ENCODE results near the gene WDR77.

WDR77 gene

DNA sequence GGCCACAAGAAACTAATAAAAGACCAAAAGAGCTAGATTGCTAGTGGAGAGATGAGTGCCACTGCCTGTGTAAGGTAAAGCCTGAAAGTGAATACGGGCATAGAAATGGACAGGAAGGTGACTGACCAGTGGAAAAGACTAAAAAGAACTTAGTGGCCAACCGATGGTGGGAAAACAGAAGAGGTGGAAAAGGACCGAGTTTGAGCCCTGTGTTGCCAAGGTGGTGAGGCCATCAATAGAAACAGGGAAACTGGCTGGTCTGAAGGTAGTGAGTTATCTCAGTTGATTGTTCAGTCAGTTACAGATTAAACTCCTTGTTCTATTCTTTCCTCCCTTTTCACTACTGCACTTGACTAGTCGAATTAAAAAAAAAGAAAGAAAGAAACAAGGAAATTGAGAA lies 2.5 kb downstream of the WDR77 start:
- in situ Hi-C loops (cut with HindIII; ENCODE audit: low pct_unique_long_range_greater_than_20kb, low sequenced_read_pairs): no loop called here
- TF ChIP-seq JUND (IDR thresholded peaks at IDR 0.05; ENCODE audit: low read depth): no peak
- no peak for DNase-seq (ENCODE audit: low read depth in 1 of 2, low spot score in 1 of 2)

DNA sequence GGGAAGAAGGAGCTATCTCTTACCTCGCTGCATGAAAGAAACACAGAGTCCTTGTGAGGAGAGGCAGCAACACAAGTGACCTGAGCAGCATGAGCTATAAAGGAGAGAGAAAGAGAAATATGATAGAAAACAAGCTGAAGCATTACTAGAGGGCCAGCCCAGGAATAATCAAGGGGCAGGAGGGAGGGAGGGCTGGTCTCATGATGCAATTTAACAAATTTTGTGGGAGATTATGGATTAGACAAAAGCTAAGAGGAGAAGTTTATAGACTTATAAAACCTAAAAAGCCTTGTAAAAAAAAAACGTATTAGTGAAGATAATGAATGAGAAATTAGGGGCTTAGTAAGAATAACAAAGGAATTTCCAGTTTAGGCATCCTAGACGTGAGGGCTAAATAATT lies 5.0 kb downstream of the WDR77 start:
- no peak for DNase-seq (ENCODE audit: low read depth in 1 of 2, low spot score in 1 of 2)
- in situ Hi-C loops (cut with HindIII; ENCODE audit: low pct_unique_long_range_greater_than_20kb, low sequenced_read_pairs): no loop called here
- no peak for TF ChIP-seq JUND (IDR thresholded peaks at IDR 0.05; ENCODE audit: low read depth)

DNA sequence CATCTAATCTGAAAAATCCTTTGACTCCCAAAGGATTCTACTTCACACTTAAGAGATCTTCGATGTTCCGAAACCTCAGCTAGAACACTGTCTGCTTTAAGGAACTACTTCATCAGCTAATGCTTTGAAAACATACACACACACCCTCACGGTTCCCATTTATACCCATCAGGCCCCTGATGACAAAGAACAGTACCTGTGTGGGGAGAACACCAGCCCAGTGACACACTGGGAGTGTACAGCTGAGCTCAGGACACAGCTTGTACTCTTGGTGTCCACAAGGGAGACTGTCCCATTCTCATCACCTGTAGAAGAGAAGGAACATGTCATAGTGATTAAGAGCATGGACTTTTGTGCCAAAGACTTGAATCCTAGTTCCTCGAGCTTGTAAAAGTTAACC lies 6.6 kb downstream of the WDR77 start:
- TF ChIP-seq JUND (IDR thresholded peaks at IDR 0.05; ENCODE audit: low read depth): no peak
- DNase-seq (ENCODE audit: low read depth in 1 of 2, low spot score in 1 of 2): no peak
- in situ Hi-C loops (cut with HindIII; ENCODE audit: low pct_unique_long_range_greater_than_20kb, low sequenced_read_pairs): no loop called here

DNA sequence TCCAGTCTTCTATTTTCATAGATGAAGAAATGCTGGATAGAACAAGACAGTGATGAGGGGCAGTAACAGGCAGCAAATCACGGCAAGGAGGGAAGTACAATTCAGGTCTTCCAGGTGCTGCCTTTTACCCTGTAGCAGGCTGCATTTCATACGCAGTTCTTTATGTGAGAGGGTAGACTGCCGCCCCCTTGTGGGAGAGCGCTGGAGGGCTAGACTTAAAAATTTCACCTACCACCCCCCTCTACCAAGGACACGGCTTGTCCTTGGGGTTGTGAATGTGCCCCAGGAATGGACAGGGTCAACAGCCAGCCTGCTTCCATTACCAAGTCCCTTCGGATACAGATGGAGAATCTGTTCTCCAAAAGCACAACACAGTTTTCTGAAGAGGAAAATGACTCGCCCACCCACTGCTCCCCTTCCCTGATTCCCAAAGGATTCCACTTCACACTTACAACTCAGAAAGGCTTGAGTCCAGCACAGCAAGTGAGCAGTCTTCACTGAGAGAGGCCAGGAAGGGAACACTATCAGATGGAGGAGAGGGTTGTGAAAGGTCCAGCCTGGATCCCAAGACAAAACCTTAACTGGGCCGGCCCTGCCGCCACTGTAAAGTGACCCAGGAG lies 7.4 kb downstream of the WDR77 start:
- no peak for TF ChIP-seq JUND (IDR thresholded peaks at IDR 0.05; ENCODE audit: low read depth)
- DNase-seq (ENCODE audit: low read depth in 1 of 2, low spot score in 1 of 2): peak in 1 of 2 experiments; percentile 44
- in situ Hi-C loops (cut with HindIII; ENCODE audit: low pct_unique_long_range_greater_than_20kb, low sequenced_read_pairs): no loop called here

DNA sequence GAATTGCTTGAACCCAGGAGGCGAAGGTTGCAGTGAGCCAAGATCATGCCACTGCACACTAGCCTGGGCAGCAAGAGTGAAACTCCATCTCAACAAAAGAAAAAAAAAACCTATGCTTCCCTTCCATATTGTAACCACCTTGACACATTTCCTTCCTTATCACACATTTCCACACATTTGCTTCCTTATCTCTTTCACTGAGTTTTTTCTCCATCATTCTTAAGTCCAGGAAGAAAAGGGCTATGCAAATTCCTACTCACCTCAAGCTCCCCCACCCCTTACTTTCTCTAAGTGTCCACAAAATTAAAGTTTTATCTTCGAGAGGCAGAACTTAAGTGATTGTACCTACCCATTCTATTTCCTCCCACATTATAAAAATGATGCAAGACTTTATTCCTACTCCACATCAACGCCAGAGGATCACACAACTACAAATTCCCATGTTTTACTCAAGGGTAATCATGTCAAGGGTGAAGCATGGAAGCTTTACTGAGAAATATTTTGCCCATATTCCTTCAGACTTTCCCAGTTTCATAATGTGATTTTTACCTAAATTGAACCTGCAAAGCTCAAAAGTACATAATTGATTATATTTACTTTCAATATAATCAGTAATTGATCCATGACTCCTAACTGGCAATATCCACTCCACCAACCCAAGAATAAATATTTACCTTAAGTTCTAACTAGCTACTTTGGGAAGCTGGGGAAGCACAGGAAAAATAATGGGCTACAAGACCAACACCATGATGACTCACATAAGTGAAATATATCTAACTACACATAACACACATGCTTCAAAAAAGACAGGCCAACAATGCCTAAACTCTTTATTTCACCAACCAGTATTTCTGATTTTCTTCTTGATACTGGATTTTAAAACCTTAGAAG lies 9.3 kb downstream of the WDR77 start:
- in situ Hi-C loops (cut with HindIII; ENCODE audit: low pct_unique_long_range_greater_than_20kb, low sequenced_read_pairs): no loop called here

DNA sequence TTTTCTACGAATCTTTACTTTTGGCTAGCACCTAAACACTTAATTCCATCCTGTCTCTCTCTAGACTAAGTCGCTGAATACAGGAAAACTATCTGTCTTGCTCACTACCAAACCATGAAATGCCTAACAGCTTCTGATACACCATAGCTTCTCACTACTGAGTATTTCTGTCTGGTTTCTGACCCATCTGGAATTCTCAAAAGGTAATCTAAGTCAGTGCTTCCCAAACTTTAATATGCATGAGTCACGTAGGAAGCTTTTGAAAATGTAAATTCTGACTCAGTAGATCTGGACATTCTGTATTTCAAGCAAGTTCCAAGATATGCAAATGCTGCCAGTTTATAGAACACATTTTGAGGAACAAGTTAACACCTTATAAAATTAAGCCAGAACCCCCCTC lies 12.3 kb downstream of the WDR77 start:
- in situ Hi-C loops (cut with HindIII; ENCODE audit: low pct_unique_long_range_greater_than_20kb, low sequenced_read_pairs): no loop called here
- DNase-seq (ENCODE audit: low read depth in 1 of 2, low spot score in 1 of 2): no peak
- TF ChIP-seq JUND (IDR thresholded peaks at IDR 0.05; ENCODE audit: low read depth): no peak

More for the DNA sequence above, 9.3 kb downstream of the WDR77 start:
- no peak for DNase-seq (ENCODE audit: low read depth in 1 of 2, low spot score in 1 of 2)
- no peak for TF ChIP-seq JUND (IDR thresholded peaks at IDR 0.05; ENCODE audit: low read depth)

DNA sequence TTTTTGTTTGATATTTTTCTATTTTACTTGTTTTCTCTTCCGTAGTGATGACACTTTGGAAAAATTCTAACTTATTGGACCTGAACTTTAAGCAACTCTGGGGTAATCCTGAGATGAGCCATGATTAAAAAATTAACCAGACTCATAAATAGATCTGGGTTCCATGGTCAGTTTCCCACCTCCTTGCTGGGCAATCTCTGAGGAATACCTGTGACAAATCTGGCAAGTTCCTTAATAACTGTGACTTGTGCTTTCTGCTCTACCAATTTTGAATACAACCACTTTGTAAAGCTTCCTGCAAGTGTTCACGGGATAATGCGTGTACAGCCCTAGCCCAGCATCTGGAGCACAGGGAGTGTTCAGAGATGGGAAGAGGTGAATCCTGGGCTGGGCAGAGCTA lies 24.8 kb downstream of the WDR77 start:
- in situ Hi-C loops (cut with HindIII; ENCODE audit: low pct_unique_long_range_greater_than_20kb, low sequenced_read_pairs): no loop called here

DNA sequence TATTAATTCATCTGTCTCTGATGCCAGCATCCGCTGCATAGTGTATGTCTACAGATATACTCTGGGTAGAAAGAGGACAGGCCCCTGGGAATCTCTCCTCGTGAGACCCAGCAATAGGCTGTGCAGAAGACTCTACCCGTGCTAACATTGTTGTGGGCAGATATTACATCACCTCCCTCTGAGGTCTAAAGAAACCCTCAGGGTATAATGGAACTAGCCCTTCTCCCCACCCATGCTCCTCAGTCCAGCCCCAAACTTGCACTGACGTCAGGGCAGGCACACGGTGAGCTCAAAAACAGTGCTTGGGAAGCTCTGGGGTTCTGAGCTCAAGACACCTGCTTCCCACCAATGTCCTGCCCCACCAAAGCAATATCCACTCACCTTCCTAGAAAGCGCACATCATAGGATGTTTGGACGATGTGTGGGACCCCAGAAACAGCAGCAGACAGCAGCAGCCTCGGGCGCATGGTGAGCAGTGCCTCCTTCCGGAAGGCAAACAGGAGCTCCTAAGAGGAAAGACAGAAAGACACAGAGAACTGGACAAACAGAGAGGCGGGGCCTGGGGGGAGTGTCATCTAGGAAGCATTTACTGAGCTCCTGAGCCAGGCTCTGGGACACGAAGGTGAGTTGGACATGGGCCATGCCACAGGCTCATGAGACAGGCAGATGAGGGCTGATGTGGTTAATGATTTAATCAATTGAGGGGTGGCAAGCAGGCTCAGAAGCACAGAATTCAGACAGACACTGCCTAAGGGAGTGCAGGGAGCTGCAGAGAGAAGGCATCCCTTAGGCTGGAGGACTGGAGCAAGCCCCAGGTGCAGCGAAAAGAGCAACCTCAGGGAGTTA lies 26.3 kb downstream of the WDR77 start:
- TF ChIP-seq JUND (IDR thresholded peaks at IDR 0.05; ENCODE audit: low read depth): no peak
- in situ Hi-C loops (cut with HindIII; ENCODE audit: low pct_unique_long_range_greater_than_20kb, low sequenced_read_pairs): no loop called here
- peak in 1 of 2 experiments; percentile 68 for DNase-seq (ENCODE audit: low read depth in 1 of 2, low spot score in 1 of 2)

More for the DNA sequence above, 24.8 kb downstream of the WDR77 start:
- TF ChIP-seq JUND (IDR thresholded peaks at IDR 0.05; ENCODE audit: low read depth): no peak
- no peak for DNase-seq (ENCODE audit: low read depth in 1 of 2, low spot score in 1 of 2)

DNA sequence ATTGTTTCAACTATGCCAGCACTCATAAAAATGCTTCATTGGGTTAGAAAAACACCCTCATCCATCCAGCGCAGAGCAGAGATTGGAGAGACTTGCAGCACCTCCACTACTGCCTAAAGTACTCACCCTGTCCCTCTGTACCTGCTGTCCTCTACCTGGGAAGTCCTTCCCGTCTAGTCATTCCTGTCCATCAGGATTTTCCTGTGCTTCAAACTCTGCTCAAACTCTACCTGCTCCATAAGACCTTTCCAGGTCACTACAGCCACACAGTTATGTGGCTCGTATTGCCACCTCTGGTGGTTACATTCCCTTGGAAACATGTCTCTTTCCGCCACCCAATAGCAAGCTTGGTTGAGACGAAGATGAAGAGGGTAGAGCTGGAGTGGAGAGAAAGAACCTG lies 28.7 kb downstream of the WDR77 start:
- peak in 1 of 2 experiments; percentile 81 for DNase-seq (ENCODE audit: low read depth in 1 of 2, low spot score in 1 of 2)
- in situ Hi-C loops (cut with HindIII; ENCODE audit: low pct_unique_long_range_greater_than_20kb, low sequenced_read_pairs): no loop called here
- TF ChIP-seq JUND (IDR thresholded peaks at IDR 0.05; ENCODE audit: low read depth): no peak

DNA sequence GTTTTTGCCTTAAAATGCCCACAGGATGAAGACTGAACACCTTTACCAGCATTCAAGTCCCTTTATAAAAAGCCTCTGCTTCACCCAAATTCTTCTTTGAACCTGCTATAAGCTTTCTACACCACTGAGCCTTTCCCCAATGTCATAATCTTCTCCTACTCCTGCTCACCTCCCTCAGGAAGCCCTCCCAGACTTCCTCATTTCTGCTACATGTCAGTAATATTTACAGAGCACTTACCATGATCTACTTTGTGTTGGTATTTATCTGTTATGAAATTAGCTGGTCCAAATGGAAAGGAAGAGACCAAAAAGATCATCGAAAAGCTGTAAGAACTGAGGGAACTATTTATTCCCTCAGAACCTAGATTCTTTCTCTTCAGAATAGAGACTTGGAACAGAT lies 30.0 kb downstream of the WDR77 start:
- TF ChIP-seq JUND (IDR thresholded peaks at IDR 0.05; ENCODE audit: low read depth): no peak
- in situ Hi-C loops (cut with HindIII; ENCODE audit: low pct_unique_long_range_greater_than_20kb, low sequenced_read_pairs): no loop called here
- no peak for DNase-seq (ENCODE audit: low read depth in 1 of 2, low spot score in 1 of 2)

DNA sequence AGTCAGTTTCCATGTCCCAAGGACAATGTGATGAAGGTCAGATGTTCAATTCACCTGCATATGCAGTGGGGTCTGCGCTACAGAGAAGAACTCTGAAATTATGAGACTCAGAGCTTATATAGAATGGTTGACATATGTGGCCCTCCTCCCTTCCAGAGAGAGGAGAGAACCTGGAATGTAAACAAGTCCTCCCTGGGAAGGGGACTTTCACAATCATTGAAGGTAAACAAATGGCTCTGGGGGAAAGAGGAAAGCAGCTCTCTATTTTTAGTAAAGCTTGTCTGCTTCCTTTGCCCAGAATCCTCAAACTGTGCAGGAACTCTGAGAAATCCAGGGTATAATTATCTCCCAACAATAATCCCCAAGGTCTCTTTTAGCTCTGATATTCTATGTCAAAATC lies 31.3 kb downstream of the WDR77 start:
- no peak for TF ChIP-seq JUND (IDR thresholded peaks at IDR 0.05; ENCODE audit: low read depth)
- in situ Hi-C loops (cut with HindIII; ENCODE audit: low pct_unique_long_range_greater_than_20kb, low sequenced_read_pairs): no loop called here
- peak in 1 of 2 experiments; percentile 27 for DNase-seq (ENCODE audit: low read depth in 1 of 2, low spot score in 1 of 2)

DNA sequence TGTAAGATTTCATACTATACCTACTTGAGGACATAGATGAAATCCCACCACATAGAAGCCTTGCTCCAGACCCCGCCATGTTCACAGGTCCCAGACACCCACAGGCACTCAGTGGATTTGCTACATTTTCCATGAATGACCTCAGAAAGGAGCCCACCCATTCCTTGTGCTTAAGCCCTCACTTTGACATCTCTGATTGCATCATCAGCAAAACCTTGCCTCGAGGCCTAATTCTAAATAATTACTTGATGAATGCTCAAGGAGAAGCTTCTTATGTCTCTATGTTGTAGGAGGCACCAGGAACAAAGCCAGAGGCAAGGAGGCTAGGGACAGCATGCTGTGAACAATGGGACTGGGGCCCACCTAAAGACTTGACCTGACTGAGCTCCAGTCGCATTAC lies 33.6 kb downstream of the WDR77 start:
- in situ Hi-C loops (cut with HindIII; ENCODE audit: low pct_unique_long_range_greater_than_20kb, low sequenced_read_pairs): no loop called here
- TF ChIP-seq JUND (IDR thresholded peaks at IDR 0.05; ENCODE audit: low read depth): no peak

More for the DNA sequence above, 33.6 kb downstream of the WDR77 start:
- DNase-seq (ENCODE audit: low read depth in 1 of 2, low spot score in 1 of 2): no peak
